ENCODE measurements around the gene SPTBN4. TPM values are rescaled to one million over a fixed set of nuclear protein-coding genes. Genes with fewer than 3 reads are reported as not detected.

SPTBN4 gene
- total RNA-seq, 1 donor from 2014 or later: 0.17 TPM

GRCh38 chr19:40597329-40597838, 130.6 kb downstream of the SPTBN4 start:
- no peak for TF ChIP-seq CTCF (conservative IDR thresholded peaks at IDR 0.05; ENCODE audit: low read depth, low read length)
- peak overlapping the region; percentile 51 for H3K4me3 ChIP-seq (ENCODE audit: low read depth, low read length)
- no peak for DNase-seq (ENCODE audit: low read depth)

DNA sequence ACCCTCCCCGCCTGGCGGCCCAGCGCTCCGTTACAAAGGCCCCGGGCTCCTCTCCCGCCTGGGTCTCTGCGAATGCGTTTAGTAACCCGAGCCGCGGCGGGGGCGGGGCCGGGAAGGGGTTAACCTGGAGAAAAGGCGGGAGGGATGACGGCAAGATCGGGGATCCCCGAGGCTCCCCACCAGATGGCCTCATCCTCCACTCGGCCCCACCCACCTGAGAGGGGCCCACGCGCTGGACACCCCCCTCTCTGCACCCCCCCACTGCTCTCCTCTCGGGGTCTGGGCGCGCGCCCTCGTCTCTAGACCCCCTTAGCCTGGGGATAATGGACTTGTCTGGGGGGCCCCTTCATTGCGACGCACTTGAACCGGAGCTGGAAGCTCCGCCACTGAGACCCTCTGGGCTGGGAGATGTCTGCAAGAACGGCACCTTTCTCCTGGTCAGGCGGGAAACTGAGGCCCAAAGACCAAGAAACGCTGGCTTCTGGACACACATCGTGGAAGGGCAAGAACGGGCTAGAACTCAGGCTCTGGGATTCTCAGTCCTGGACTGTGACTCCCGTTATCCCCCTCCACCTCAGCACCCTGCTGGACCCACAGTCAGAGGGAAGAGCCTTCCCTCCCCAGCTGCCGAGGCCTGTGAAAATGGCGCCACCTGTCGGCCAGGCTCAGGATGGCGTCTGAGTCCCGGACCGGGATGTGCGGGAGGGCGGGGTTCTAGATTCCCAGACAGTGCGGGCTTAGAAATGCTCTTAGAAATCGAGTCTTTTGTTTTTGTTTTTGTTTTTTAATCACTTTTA, 131.5 kb downstream of the SPTBN4 start:
- TF ChIP-seq CTCF (conservative IDR thresholded peaks at IDR 0.05; ENCODE audit: low read depth, low read length): peak; percentile 99
- peak overlapping the region; percentile 51 for H3K4me3 ChIP-seq (ENCODE audit: low read depth, low read length)
- DNase-seq (ENCODE audit: low read depth): no peak

- DNase-seq (ENCODE audit: low read depth): no peak
- H3K4me3 ChIP-seq (ENCODE audit: low read depth, low read length): no peak overlapping the region
- no peak for TF ChIP-seq CTCF (conservative IDR thresholded peaks at IDR 0.05; ENCODE audit: low read depth, low read length)
Observed at GRCh38 chr19:40598918-40599307, 132.1 kb downstream of the SPTBN4 start.

- no peak for DNase-seq (ENCODE audit: low read depth)
- TF ChIP-seq CTCF (conservative IDR thresholded peaks at IDR 0.05; ENCODE audit: low read depth, low read length): no peak
- no peak overlapping the region for H3K4me3 ChIP-seq (ENCODE audit: low read depth, low read length)
Observed at GRCh38 chr19:40599331-40599901, 132.6 kb downstream of the SPTBN4 start.

DNA sequence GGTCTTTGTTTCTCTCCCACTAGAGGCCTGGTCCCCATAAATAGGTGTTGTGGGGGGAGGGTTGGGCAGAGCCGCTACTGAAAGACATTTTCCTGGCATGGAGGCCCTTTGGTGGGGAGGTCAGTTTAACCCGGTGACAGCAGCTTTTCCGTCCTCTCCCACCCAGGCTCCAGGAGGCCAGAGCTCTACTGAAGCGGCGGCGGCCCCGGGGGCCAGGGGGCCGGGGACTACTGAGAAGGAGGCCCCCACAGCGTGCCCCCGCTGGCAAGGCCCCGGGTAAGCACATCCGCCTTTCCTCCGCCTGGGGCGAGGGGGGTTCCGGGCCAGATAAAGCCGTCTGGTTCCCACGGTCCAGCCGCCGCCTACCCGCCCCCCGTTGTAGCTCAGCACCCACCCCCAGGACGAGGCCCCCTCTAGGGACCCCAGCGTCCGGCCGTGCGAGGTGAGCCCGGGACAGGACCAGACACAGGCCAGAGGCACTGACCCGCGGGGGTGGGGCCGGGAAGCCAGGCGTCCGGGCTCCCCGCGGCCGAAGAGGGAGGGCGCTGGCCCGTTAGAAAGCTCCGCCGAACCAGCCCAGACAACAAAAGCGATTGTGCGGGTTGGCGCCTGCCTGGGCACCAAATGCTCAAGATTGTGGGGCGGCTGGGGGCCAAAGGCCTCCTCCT, 133.2 kb downstream of the SPTBN4 start:
- DNase-seq (ENCODE audit: low read depth): no peak
- H3K4me3 ChIP-seq (ENCODE audit: low read depth, low read length): no peak overlapping the region
- TF ChIP-seq CTCF (conservative IDR thresholded peaks at IDR 0.05; ENCODE audit: low read depth, low read length): no peak

DNA sequence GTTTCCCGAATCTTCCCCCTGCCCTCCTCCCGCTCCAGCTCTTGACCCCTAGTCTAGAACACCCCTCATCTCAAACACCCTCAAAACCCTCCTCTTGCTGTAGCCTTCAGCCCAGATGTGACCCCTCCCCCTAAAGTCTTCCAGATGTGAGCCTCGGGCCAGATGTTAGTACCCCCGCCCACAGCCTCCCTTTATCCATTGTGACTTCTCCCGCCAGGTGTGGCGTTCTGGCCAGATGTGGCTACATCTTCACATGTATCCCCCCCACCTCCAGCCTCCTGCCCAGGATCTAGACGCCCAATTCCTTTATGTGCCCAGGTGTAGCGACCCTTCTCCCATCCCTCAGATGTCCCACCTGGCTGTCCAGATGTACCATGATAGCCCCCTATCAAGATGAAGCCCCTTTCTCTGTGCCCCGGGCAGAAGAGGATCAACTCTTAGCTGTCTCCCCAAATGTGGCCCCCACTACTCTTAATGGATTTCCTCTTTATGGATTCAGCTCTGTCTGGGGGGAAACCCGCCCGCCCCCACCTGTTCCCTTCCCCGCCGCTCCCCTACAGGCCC, 133.9 kb downstream of the SPTBN4 start:
- H3K4me3 ChIP-seq (ENCODE audit: low read depth, low read length): peak overlapping the region; percentile 16
- TF ChIP-seq CTCF (conservative IDR thresholded peaks at IDR 0.05; ENCODE audit: low read depth, low read length): no peak
- no peak for DNase-seq (ENCODE audit: low read depth)

Measured in epithelial cell of proximal tubule (primary cell).